HEK293 (cell line): Measurements from ENCODE around the gene CLECL1.

Experiments used
- CTCF ChIA-PET: fragments of 350-600 bp; formaldehyde crosslinking; extraction: SDS; loops from one replicate; lab custom pipeline; 2021; ENCODE audit warnings: antibody characterized with exemption; lab: Yijun Ruan, JAX
- POLR2A ChIA-PET: fragments of 300-600 bp; formaldehyde crosslinking; extraction: SDS; loops from one replicate; lab custom pipeline; 2020; ENCODE audit warnings: antibody characterized with exemption, inconsistent platforms; lab: Yijun Ruan, JAX
- H3K27ac ChIP-seq: fragments of 200-500 bp; sonication (Bioruptor generic); 2 replicates; pipeline ENCODE4 v1.5.1; 2014; ENCODE audit warnings: low read depth, low read length, control low read depth, inconsistent platforms; ENCODE audit errors: extremely low read depth
- H3K36me3 ChIP-seq, 2 experiments: fragments of 200-500 bp in 1 of 2; sonication (Bioruptor generic) in 1 of 2; 1 replicate in 1 of 2; 2 replicates in 1 of 2; pipeline ENCODE4 v1.5.1; 2014 to 2017; ENCODE audit warnings: inconsistent platforms in 2 of 2, low read length in 2 of 2; ENCODE audit not compliant: control insufficient read depth in 2 of 2, insufficient read depth in 1 of 2
- H3K4me1 ChIP-seq: fragments of 200-500 bp; sonication (Bioruptor generic); 2 replicates; pipeline ENCODE4 v1.5.1; 2014; ENCODE audit warnings: mild to moderate bottlenecking, low read length, inconsistent platforms; ENCODE audit not compliant: control insufficient read depth, insufficient read depth
- H3K4me3 ChIP-seq: 2 replicates; pipeline ENCODE4 v1.5.1; 2011; ENCODE audit warnings: low read depth, mild to moderate bottlenecking, control low read depth, low read length, moderate library complexity
- H3K9me3 ChIP-seq: fragments of 200-500 bp; sonication (Bioruptor generic); 2 replicates; pipeline ENCODE4 v1.5.1; 2014; ENCODE audit warnings: low read depth, low read length, inconsistent platforms; ENCODE audit not compliant: control insufficient read depth, insufficient read depth
- GLIS2 ChIP-seq: fragments of 450-650 bp; formaldehyde crosslinking; IDR thresholded peaks from 2 replicates; pipeline ENCODE4 v1.5.1; 2016; ENCODE audit warnings: missing biosample characterization, missing genetic modification characterization
- MYNN ChIP-seq: fragments of 450-650 bp; formaldehyde crosslinking; IDR thresholded peaks from 2 replicates; pipeline ENCODE4 v1.5.1; 2016; ENCODE audit warnings: missing biosample characterization, missing genetic modification characterization, borderline replicate concordance
- RBAK ChIP-seq: fragments of 450-650 bp; formaldehyde crosslinking; IDR thresholded peaks from 2 replicates; pipeline ENCODE4 v1.5.1; 2016; ENCODE audit warnings: missing biosample characterization, missing genetic modification characterization
- TCF7L2 ChIP-seq: IDR thresholded peaks from 2 replicates; pipeline ENCODE4 v1.6.1; 2011; ENCODE audit warnings: low read depth, mild to moderate bottlenecking, inconsistent platforms, low read length, moderate library complexity, borderline replicate concordance
- YY1 ChIP-seq: fragments of 450-650 bp; formaldehyde crosslinking; IDR thresholded peaks from 2 replicates; pipeline ENCODE4 v1.5.1; 2018; ENCODE audit warnings: missing biosample characterization, missing genetic modification characterization
- ZBTB17 ChIP-seq: fragments of 450-650 bp; formaldehyde crosslinking; IDR thresholded peaks from 2 replicates; pipeline ENCODE4 v1.5.1; 2016; ENCODE audit warnings: missing biosample characterization, missing genetic modification characterization
- ZBTB48 ChIP-seq: fragments of 450-650 bp; formaldehyde crosslinking; IDR thresholded peaks from 2 replicates; pipeline ENCODE4 v1.5.1; 2016; ENCODE audit warnings: missing biosample characterization, missing genetic modification characterization
- ZIC2 ChIP-seq: fragments of 450-650 bp; formaldehyde crosslinking; IDR thresholded peaks from 2 replicates; pipeline ENCODE4 v1.5.1; 2016; ENCODE audit warnings: missing biosample characterization, missing genetic modification characterization
- ZNF202 ChIP-seq: fragments of 450-650 bp; formaldehyde crosslinking; IDR thresholded peaks from 2 replicates; pipeline ENCODE4 v1.5.1; 2016; ENCODE audit warnings: missing biosample characterization, missing genetic modification characterization, borderline replicate concordance
- ZNF223 ChIP-seq: fragments of 450-650 bp; formaldehyde crosslinking; IDR thresholded peaks from 2 replicates; pipeline ENCODE4 v1.5.1; 2016; ENCODE audit warnings: missing biosample characterization, missing genetic modification characterization
- ZNF239 ChIP-seq: fragments of 450-650 bp; formaldehyde crosslinking; IDR thresholded peaks from 2 replicates; pipeline ENCODE4 v1.5.1; 2016; ENCODE audit warnings: missing biosample characterization, missing genetic modification characterization
- ZNF555 ChIP-seq: fragments of 450-650 bp; formaldehyde crosslinking; conservative IDR thresholded peaks from 2 replicates; pipeline ENCODE4 v1.5.1; 2017; ENCODE audit warnings: missing biosample characterization, mild to moderate bottlenecking, missing genetic modification characterization, inconsistent platforms
- ZNF776 ChIP-seq: fragments of 450-650 bp; formaldehyde crosslinking; IDR thresholded peaks from 2 replicates; pipeline ENCODE4 v1.5.0; 2017; ENCODE audit warnings: missing biosample characterization, missing genetic modification characterization, borderline replicate concordance
- ZSCAN23 ChIP-seq: fragments of 450-650 bp; formaldehyde crosslinking; IDR thresholded peaks from 2 replicates; pipeline ENCODE4 v1.5.1; 2016; ENCODE audit warnings: missing biosample characterization, missing genetic modification characterization
- TF ChIP-seq, protein P1 (sequence below): fragments of 450-650 bp; formaldehyde crosslinking; IDR thresholded peaks from 2 replicates; pipeline ENCODE4 v1.5.1; 2016; ENCODE audit warnings: missing biosample characterization, missing genetic modification characterization
- TF ChIP-seq, protein P2 (sequence below): fragments of 450-650 bp; formaldehyde crosslinking; optimal IDR thresholded peaks from 2 replicates; pipeline ENCODE3; 2016; ENCODE audit warnings: missing biosample characterization, mild to moderate bottlenecking, missing genetic modification characterization
- TF ChIP-seq, protein P3 (sequence below): fragments of 450-650 bp; formaldehyde crosslinking; IDR thresholded peaks from 2 replicates; pipeline ENCODE4 v1.5.1; 2016; ENCODE audit warnings: missing biosample characterization, missing genetic modification characterization
- TF ChIP-seq, protein P4 (sequence below): sonication (generic); formaldehyde crosslinking; IDR thresholded peaks from 2 replicates; pipeline ENCODE4 v1.8.1; 2022; ENCODE audit warnings: mild to moderate bottlenecking, moderate library complexity, missing genetic modification reagents
- TF ChIP-seq, protein P5 (sequence below): fragments of 450-650 bp; formaldehyde crosslinking; IDR thresholded peaks from 2 replicates; pipeline ENCODE4 v1.5.1; 2016; ENCODE audit warnings: missing biosample characterization, missing genetic modification characterization

CLECL1 gene

DNA sequence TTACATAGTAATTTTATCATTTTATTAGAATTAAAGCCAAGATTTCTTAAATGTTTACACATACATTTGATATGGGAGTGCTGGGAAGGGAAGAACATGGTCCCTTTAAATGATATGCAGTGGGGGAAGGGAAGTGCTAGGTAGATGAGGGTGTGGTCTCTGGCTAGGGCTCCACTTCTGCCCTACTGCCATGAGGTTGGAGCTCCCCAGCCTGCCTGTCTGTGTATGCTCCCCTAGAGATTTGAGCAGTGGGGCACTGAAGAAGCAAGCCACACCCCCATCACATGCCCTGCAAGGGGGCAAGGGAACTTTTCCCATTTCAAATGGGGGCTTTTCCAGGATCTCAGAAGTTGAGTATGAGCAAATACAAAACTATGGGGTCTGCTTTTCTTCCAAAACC lies 25.5 kb downstream of the CLECL1 start (continued):
- TF ChIP-seq YY1 (tag by site-specific recombination) (no peak), ZSCAN23 (tag by site-specific recombination) (no peak), TCF7L2 (no peak)
- TF ChIP-seq, protein P1, sequence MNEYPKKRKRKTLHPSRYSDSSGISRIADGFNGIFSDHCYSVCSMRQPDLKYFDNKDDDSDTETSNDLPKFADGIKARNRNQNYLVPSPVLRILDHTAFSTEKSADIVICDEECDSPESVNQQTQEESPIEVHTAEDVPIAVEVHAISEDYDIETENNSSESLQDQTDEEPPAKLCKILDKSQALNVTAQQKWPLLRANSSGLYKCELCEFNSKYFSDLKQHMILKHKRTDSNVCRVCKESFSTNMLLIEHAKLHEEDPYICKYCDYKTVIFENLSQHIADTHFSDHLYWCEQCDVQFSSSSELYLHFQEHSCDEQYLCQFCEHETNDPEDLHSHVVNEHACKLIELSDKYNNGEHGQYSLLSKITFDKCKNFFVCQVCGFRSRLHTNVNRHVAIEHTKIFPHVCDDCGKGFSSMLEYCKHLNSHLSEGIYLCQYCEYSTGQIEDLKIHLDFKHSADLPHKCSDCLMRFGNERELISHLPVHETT (tag by site-specific recombination) = no peak
- TF ChIP-seq, protein P2, sequence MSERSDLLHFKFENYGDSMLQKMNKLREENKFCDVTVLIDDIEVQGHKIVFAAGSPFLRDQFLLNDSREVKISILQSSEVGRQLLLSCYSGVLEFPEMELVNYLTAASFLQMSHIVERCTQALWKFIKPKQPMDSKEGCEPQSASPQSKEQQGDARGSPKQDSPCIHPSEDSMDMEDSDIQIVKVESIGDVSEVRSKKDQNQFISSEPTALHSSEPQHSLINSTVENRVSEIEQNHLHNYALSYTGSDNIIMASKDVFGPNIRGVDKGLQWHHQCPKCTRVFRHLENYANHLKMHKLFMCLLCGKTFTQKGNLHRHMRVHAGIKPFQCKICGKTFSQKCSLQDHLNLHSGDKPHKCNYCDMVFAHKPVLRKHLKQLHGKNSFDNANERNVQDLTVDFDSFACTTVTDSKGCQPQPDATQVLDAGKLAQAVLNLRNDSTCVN (tag by site-specific recombination) = no peak
- TF ChIP-seq, all 188 proteins: peak for 0

DNA sequence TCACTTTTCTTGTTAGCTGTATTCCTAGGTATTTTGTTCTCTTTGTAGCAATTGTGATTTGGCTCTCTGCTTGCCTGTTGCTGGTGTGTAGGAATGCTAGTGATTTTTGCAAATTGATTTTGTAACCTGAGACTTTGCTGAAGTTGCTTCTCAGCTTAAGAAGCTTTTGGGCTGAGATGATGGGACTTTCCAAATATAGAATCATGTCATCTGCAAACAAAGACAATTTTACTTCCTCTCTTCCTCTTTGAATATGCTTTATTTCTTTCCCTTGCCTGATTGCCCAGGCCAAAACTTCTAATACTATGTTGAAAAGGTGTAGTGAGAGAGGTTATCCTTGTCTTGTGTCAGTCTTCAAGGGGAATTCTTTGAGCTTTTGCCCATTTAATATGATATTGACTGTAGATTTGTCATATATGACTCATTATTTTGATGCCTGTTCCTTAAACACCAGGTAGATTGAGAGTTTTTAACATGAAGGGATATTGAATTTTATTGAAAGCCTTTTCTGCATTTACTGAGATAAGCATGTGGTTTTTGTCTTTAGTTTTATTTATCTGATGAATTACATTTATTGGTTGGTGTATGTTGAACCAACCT lies 26.7 kb downstream of the CLECL1 start:
- Histone ChIP-seq H3K36me3 (no peaks in the 10 kb centered on the region), H3K4me3 (no peak overlapping the region), H3K9me3 (no peaks in the 10 kb centered on the region), H3K4me1 (no peaks in the 10 kb centered on the region), H3K27ac (no peak overlapping the region)
- POLR2A ChIA-PET = no interaction called here
- no peak for TF ChIP-seq ZNF776 (tag by site-specific recombination)
- no peak for TF ChIP-seq GLIS2 (tag by site-specific recombination)
- no peak for TF ChIP-seq ZIC2
- TF ChIP-seq, protein P3, sequence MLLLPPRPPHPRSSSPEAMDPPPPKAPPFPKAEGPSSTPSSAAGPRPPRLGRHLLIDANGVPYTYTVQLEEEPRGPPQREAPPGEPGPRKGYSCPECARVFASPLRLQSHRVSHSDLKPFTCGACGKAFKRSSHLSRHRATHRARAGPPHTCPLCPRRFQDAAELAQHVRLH (tag by site-specific recombination) = no peak
- TF ChIP-seq, protein P4, sequence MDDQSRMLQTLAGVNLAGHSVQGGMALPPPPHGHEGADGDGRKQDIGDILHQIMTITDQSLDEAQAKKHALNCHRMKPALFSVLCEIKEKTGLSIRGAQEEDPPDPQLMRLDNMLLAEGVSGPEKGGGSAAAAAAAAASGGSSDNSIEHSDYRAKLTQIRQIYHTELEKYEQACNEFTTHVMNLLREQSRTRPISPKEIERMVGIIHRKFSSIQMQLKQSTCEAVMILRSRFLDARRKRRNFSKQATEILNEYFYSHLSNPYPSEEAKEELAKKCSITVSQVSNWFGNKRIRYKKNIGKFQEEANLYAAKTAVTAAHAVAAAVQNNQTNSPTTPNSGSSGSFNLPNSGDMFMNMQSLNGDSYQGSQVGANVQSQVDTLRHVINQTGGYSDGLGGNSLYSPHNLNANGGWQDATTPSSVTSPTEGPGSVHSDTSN (CRISPR knock-in tag) = no peak
- TF ChIP-seq, protein P5, sequence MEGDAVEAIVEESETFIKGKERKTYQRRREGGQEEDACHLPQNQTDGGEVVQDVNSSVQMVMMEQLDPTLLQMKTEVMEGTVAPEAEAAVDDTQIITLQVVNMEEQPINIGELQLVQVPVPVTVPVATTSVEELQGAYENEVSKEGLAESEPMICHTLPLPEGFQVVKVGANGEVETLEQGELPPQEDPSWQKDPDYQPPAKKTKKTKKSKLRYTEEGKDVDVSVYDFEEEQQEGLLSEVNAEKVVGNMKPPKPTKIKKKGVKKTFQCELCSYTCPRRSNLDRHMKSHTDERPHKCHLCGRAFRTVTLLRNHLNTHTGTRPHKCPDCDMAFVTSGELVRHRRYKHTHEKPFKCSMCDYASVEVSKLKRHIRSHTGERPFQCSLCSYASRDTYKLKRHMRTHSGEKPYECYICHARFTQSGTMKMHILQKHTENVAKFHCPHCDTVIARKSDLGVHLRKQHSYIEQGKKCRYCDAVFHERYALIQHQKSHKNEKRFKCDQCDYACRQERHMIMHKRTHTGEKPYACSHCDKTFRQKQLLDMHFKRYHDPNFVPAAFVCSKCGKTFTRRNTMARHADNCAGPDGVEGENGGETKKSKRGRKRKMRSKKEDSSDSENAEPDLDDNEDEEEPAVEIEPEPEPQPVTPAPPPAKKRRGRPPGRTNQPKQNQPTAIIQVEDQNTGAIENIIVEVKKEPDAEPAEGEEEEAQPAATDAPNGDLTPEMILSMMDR (tag by site-specific recombination) = no peak
- TF ChIP-seq ZNF223 (tag by site-specific recombination) = no peak
- no peak for TF ChIP-seq RBAK (tag by site-specific recombination)
- no peak for TF ChIP-seq ZBTB48 (tag by site-specific recombination)
- no peak for TF ChIP-seq ZNF239 (tag by site-specific recombination)
- TF ChIP-seq ZBTB17 (tag by site-specific recombination) = no peak
- no peak for TF ChIP-seq ZNF555 (tag by site-specific recombination)
- no peak for TF ChIP-seq MYNN
- TF ChIP-seq ZNF202 (tag by site-specific recombination) = no peak
- CTCF ChIA-PET = interaction anchor here (1.3 to 7.2 kb wide), 2 partner anchors 9 to 72 kb away, joined by 7 to 87 read pairs; no protein-coding TSS in a partner anchor
